ENCODE measurements around the gene CRYGB. TPM values are rescaled to one million over a fixed set of nuclear protein-coding genes. Genes with fewer than 3 reads are reported as not detected.

CRYGB gene
- total and polyA plus RNA-seq, 2 of the 4 experiments (the other 2 are of a cell fraction): not detected

DNA sequence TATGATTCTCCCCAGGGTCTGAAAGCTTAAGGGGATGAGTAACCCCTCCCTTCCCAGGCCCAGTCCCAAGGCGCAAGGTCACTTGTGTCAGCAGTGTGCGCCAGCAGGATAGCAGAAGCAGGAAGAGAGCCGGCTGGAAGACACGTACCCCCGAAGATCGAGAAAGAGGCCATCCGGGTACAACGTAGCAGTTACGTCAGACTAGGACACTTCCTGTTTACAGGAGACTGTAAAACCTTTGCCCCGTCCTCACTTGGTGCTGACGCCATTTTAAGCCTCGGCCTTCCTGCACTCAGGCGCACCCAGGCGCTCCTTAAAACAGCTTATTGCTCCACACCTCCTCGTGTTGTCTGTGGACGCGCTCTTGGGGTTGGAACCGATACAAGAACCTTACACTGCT lies 6.5 kb downstream of the CRYGB start:
- Histone ChIP-seq H3K14ac (replicated peaks; ENCODE audit: low read depth, low read length) (no peak overlapping the region), H3K4ac (ENCODE audit: low read depth, low read length) (no peak overlapping the region), H3K79me1 (ENCODE audit: low read depth in 1 of 2, low read length in 2 of 2) (no peaks in the 10 kb centered on the region), H3K9ac (ENCODE audit: low read depth, low read length) (no peak overlapping the region), H3K36me3 (ENCODE audit: control insufficient read depth, insufficient read depth, low read length) (no peaks in the 10 kb centered on the region), H4K91ac (ENCODE audit: insufficient read depth, low read depth, low read length) (no peak overlapping the region), H2BK5ac (ENCODE audit: low read depth, low read length, poor library complexity, severe bottlenecking) (no peak overlapping the region), H3K9me1 (ENCODE audit: insufficient read depth, low read length) (no peaks in the 10 kb centered on the region), H2AFZ (replicated peaks; ENCODE audit: low read length, poor library complexity) (no peak overlapping the region), H2BK120ac (ENCODE audit: low read depth, low read length) (no peak overlapping the region), H2BK20ac (ENCODE audit: low read depth, low read length) (no peak overlapping the region), H2AK9ac (replicated peaks; ENCODE audit: low read depth, low read length, poor library complexity) (no peak overlapping the region), H3K27ac (ENCODE audit: insufficient read depth, low read length) (no peak overlapping the region), H3K27me3 (ENCODE audit: control insufficient read depth, insufficient read depth, low read length) (0 out of 2 replicates have a peak, but pooled peaks cover 2% of the 10 kb centered on the region), H3K4me3 (ENCODE audit: insufficient read depth, low read depth, low read length) (no peak overlapping the region), H3K18ac (ENCODE audit: low read depth, low read length) (no peak overlapping the region), H3K4me1 (ENCODE audit: control insufficient read depth, insufficient read depth, low read length) (no peaks in the 10 kb centered on the region), H4K5ac (ENCODE audit: low read depth, low read length) (no peak overlapping the region), H3K9me3 (ENCODE audit: control insufficient read depth, insufficient read depth, low read length) (no peaks in the 10 kb centered on the region), H2BK15ac (ENCODE audit: low read depth, low read length) (no peak overlapping the region), H2AK5ac (ENCODE audit: low read depth, low read length) (no peak overlapping the region), H4K8ac (ENCODE audit: low read depth in 2 of 2, low read length in 2 of 2) (no peak overlapping the region), H3K56ac (ENCODE audit: extremely low read depth, insufficient read depth, low read length) (no peak overlapping the region), H3K23ac (ENCODE audit: low read depth, low read length) (no peak overlapping the region), H3K4me2 (ENCODE audit: low read depth, low read length) (no peak overlapping the region), H4K20me1 (ENCODE audit: insufficient read depth, low read length) (no peaks in the 10 kb centered on the region)
- ChIA-PET CTCF (no interaction called here), POLR2A (ENCODE audit: unreplicated experiment) (no interaction called here)
- dilution Hi-C loops (cut with HindIII; ENCODE audit: low sequenced_read_pairs, unreplicated experiment): no loop called here
- ATAC-seq (ENCODE audit: low read depth): no peak
- 78% methylated on average over 8 of the region's 18 CpGs; no CpG with 5 or more reads in 1 of the 2 experiments for WGBS, 2 experiments (ENCODE audit: extremely low coverage in 2 of 2, insufficient read length in 1 of 2)
- no peak for DNase-seq
- in situ Hi-C loops (cut with MboI; ENCODE audit: low sequenced_read_pairs): no loop called here
- intact Hi-C loops (cut with micrococcal nuclease): no loop called here
- no peak for TF ChIP-seq NFE2L2 (IDR thresholded peaks at IDR 0.05; ENCODE audit: low read depth, low read length)
- TF ChIP-seq MXI1 (IDR thresholded peaks at IDR 0.05; ENCODE audit: borderline replicate concordance, low read depth, low read length): no peak
- TF ChIP-seq RAD21 (IDR thresholded peaks at IDR 0.05; ENCODE audit: low read length): no peak
- TF ChIP-seq, protein P1, sequence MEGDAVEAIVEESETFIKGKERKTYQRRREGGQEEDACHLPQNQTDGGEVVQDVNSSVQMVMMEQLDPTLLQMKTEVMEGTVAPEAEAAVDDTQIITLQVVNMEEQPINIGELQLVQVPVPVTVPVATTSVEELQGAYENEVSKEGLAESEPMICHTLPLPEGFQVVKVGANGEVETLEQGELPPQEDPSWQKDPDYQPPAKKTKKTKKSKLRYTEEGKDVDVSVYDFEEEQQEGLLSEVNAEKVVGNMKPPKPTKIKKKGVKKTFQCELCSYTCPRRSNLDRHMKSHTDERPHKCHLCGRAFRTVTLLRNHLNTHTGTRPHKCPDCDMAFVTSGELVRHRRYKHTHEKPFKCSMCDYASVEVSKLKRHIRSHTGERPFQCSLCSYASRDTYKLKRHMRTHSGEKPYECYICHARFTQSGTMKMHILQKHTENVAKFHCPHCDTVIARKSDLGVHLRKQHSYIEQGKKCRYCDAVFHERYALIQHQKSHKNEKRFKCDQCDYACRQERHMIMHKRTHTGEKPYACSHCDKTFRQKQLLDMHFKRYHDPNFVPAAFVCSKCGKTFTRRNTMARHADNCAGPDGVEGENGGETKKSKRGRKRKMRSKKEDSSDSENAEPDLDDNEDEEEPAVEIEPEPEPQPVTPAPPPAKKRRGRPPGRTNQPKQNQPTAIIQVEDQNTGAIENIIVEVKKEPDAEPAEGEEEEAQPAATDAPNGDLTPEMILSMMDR (conservative IDR thresholded peaks at IDR 0.05; ENCODE audit: low read depth, low read length): no peak
- TF ChIP-seq RCOR1 (IDR thresholded peaks at IDR 0.05; ENCODE audit: insufficient replicate concordance, low read length): no peak
- TF ChIP-seq, protein P2, sequence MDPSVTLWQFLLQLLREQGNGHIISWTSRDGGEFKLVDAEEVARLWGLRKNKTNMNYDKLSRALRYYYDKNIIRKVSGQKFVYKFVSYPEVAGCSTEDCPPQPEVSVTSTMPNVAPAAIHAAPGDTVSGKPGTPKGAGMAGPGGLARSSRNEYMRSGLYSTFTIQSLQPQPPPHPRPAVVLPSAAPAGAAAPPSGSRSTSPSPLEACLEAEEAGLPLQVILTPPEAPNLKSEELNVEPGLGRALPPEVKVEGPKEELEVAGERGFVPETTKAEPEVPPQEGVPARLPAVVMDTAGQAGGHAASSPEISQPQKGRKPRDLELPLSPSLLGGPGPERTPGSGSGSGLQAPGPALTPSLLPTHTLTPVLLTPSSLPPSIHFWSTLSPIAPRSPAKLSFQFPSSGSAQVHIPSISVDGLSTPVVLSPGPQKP (IDR thresholded peaks at IDR 0.05; ENCODE audit: borderline replicate concordance, low read depth, low read length): no peak
- no peak for TF ChIP-seq FOS (IDR thresholded peaks at IDR 0.05; ENCODE audit: low read depth, low read length)
- TF ChIP-seq POLR2A (IDR thresholded peaks at IDR 0.05; ENCODE audit: low read depth, low read length): no peak
- no peak for TF ChIP-seq BHLHE40 (IDR thresholded peaks at IDR 0.05; ENCODE audit: low read depth, low read length)
- TF ChIP-seq CEBPB (IDR thresholded peaks at IDR 0.05; ENCODE audit: low read depth, low read length): no peak
- TF ChIP-seq MAZ (IDR thresholded peaks at IDR 0.05; ENCODE audit: borderline replicate concordance, low read depth, low read length): no peak
- no TSS peak for BruUV-seq (replicated peaks)

Measured in IMR-90 (cell line).